GM21619 (cell line): Measurements from ENCODE around the gene OBSCN.

Experiments used
- ATAC-seq: cut with Tn5 transposase; IDR thresholded peaks from one replicate; pipeline ENCODE4 v1.9.1; 2021; ENCODE audit not compliant: unreplicated experiment

The OBSCN gene

DNA sequence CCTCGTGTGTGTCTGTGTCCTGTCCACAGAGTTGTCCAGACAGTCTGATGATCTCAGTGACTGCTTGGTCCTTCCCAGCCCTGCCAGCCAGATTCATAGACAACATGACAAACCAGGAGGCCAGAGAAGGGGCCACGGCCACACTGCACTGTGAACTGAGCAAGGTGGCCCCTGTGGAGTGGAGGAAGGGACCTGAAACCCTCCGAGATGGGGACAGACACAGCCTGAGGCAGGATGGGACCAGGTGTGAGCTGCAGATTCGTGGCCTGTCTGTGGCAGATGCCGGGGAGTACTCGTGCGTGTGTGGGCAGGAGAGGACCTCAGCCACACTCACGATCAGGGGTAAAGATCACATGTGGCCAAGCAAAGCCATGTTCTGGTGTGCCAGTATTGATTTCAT lies 96.4 kb downstream of the OBSCN start:
- no peak for ATAC-seq

DNA sequence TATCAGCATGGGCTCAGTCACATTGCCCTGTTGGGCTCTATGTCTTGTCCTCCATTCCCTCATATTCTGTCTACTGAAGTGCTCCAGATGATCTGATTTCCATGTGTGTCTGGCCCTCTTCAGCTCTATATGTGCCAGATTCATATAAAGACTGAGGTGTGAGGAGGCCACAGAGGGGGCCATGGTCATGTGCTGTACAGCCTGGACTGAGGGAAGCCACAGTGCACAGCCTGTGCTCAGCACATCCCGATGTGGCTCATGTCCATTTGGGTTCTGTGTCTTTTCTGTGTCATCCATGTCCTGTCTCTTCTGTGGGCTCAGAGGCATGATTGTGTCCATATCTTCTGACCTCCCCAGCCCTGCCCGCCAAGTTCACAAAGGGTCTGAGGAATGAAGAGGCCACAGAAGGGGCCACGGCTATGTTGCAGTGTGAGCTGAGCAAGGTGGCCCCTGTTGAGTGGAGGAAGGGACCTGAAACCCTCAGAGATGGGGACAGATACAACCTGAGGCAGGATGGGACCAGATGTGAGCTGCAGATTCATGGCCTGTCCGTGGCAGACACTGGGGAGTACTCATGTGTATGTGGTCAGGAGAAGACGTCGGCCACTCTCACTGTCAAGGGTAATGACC lies 97.0 kb downstream of the OBSCN start:
- ATAC-seq = no peak

DNA sequence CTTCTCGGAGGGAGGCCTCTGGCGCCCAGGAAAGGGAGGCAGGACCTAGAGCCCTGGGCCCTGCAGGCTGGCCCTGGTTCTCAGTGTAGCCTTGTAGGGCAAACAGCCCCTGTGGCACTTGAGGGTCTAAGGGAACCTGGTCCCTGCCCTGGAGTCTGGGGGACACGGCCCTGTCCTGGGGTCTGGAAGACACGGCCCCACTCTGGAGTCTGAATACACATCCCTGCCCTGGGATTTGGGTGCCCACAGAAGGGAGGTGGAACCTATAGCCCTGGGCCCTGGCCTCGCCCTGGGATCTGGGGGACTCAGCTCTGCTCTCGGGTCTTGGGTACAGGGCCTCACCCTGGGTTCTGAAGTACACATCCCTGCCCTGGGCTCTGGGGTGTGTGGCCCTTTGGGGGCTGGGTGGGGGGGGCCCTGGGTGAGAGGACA lies 97.9 kb downstream of the OBSCN start:
- ATAC-seq = no peak

DNA sequence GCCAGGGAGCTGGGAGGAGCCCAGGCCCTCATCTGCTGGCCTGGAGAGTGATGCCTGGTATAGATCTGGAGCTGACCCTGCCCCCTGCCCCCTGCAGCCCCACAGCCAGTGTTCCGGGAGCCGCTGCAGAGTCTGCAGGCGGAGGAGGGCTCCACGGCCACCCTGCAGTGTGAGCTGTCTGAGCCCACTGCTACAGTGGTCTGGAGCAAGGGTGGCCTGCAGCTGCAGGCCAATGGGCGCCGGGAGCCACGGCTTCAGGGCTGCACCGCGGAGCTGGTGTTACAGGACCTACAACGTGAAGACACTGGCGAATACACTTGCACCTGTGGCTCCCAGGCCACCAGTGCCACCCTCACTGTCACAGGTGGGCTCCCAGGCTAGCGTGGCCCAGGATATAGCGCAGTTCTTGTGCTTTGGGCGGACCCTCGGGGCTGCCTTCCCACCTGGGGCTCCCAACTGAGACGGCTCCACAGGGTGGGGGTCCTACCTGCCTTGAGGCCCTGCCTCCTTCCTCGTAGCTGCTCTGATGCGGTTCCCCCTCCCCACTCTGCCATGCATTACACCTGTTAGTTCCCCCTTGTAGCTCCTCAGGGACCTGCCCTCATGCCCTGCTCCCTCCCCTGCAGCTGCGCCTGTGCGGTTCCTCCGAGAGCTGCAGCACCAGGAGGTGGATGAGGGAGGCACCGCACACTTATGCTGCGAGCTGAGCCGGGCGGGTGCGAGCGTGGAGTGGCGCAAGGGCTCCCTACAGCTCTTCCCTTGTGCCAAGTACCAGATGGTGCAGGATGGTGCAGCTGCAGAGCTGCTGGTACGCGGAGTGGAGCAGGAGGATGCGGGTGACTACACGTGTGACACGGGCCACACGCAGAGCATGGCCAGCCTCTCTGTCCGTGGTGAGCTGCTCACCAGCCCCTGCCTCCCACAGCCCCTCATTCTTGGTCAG lies 98.7 kb downstream of the OBSCN start:
- no peak for ATAC-seq

DNA sequence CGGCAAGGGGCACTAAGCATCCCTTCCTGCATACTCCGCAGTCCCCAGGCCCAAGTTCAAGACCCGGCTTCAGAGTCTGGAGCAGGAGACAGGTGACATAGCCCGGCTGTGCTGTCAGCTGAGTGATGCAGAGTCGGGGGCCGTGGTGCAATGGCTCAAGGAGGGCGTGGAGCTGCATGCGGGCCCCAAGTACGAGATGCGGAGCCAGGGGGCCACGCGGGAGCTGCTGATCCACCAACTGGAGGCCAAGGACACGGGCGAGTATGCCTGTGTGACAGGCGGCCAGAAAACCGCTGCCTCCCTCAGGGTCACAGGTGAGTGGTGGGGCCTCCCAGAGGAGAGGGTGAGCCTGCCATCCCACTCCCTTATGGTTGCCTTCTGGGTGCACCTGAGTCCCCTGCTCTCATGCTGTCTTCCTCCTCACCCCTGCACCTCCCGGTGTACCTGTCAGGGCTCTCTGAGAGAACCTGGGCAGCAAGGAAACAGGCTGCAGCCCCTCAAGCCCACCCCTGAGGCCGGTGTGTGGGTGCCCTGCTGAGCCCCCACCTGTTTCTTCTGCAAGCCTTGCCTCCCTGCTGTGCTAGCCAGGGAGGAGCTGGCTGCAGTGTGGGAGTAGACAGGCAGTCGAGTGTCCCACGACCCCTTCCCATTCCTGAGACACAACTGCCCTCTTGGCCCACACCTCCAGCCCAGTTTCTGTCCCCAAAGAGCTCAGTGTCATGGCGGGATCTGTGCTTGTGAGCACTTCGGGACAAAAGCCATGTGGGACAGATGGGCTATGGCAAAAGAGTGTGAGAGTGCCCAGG lies 99.6 kb downstream of the OBSCN start:
- ATAC-seq = no peak

DNA sequence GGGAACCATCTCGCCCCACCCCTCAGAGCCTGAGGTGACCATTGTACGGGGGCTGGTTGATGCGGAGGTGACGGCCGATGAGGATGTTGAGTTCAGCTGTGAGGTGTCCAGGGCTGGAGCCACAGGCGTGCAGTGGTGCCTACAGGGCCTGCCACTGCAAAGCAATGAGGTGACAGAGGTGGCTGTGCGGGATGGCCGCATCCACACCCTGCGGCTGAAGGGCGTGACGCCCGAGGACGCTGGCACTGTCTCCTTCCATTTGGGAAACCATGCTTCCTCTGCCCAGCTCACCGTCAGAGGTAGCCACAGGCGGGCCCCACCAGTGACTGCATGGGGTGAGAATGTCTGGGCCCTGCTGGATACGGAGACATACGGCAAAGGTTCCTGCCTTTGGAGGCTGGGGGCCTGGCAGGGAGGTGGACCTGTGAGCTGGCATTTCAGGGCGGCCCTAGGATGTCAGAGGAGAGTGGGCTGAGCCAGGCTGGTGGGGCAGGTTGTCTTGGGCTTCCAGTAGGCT lies 100.3 kb downstream of the OBSCN start:
- ATAC-seq = no peak

DNA sequence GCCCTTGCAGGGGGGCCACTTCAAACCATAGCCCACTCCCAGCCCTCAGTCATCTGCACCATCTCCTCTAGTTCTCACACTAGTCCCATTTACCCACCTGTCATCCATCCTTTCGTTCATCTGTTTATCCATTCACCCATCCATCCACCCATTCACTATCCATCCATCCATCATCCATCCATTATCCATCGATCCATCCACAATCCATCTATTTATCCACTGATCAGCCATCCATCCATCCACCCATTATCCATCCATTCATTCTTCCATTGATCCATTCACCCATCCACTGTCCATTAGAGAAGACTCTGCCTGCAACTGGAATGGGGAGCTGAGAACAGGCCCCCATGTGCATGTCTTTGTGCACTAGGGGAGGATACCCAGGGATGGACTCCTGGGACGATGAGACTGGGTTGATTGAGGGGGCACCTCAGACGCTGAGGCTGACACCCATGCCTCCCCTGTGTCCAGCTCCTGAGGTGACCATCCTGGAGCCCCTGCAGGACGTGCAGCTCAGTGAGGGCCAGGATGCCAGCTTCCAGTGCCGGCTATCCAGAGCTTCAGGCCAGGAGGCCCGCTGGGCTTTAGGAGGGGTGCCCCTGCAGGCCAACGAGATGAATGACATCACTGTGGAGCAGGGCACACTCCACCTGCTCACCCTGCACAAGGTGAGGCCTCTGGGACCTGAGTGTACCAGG lies 100.9 kb downstream of the OBSCN start:
- no peak for ATAC-seq

DNA sequence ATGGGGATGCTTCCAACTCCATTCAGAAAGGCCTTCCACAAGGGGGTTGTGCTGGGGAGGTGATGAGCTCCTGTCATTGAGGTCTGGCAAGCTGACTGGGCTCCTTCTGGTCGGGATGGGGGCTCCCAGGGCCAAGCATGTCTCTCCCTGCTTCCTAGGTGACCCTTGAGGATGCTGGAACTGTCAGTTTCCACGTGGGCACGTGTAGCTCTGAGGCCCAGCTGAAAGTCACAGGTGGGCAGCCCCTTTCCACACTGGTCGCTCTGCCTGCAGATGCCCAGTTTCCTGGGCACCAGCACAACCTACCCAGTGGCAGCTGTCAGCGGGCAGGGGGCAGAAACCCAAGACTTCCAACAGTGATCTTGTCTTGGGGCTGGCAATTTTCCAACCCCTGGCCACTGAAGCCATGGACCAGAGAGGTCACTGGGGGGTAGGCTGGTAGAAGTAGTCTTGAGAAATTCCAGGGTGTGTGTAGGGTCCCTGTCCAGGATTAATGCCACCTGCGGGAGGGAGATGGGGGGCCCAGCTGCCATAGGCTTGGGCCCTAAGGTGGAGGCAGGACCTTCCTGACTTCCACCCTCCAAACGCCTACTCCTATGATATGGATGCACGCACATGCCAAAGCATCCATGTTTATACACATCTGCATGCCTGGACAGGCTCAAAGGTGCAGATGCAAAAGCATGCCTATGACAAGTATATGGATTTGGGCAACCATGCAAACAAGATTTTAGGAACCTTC lies 101.7 kb downstream of the OBSCN start:
- no peak for ATAC-seq

DNA sequence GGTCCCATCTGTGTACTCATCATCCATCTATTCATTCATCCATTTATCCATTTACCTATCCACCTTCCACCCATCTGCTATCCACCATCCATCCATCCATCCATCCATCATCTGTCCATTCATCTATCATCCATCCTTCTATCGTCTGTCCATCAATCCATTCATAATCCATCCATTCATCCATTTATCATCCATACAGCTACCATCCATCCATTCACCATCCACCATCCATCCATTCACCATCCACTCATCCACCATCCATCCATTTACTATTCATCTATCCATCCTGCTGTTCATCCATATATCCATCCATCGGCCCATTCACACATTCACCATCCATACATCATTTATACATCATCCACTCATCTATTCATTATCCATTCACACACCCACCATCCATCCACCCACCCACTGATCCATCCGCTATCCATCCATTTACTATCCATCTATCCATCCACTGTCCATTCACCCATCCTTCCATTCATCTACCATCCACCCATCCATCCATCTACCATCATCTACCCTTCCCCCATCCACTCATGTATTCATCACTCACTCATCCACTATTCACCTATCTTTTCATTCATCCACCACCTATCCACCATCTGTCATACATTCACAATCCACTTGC lies 102.4 kb downstream of the OBSCN start:
- ATAC-seq = no peak

DNA sequence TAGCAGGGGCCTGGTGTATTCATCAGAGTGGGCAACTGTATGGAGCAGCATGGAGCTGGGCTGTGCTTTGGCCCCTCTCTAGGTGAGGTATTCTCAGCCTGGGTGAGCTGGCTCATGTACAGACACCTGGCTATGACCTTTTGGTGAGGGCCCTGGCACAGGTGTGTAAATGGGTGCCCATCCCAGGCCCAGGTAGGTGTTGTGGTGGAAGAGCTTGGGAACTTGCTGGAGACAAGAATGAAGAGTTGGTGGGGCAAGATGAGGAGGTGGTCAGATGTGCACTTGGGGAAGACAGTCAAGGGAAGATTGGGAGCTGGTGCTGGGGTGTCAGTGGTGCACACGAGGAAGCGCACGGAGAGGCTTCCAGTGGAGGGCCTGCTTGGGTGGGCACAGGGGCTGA lies 103.2 kb downstream of the OBSCN start:
- no peak for ATAC-seq

DNA sequence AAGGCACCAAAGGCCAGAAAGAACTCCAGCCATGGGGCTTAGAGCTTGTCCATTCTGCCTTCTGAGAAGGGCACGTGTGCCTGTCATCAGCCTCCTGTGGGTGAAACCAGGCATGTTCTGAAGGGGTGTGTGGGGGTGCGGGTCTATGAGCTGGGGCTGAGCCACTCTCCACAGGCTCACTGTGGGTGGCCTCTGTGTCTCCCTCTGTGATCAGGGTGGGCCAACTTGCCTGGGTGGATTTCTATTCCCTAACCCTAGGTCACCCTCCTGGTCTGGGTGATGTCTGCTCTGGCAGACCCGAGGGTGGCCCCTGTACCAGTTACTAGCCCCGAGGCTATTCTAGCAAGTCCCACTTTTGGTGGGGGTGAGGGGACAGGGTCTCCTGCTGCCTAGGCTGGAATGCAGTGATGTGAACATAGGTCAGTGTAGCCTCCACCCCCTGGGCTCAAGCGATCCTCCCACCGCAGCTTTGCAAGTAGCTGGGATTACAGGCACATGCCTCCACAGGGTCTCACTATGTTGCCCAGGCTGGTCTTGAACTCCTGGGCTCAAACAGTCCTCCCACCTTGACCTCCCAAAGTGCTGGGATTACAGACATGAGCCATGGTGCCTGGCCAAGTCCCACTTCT lies 104.4 kb downstream of the OBSCN start:
- ATAC-seq = no peak

DNA sequence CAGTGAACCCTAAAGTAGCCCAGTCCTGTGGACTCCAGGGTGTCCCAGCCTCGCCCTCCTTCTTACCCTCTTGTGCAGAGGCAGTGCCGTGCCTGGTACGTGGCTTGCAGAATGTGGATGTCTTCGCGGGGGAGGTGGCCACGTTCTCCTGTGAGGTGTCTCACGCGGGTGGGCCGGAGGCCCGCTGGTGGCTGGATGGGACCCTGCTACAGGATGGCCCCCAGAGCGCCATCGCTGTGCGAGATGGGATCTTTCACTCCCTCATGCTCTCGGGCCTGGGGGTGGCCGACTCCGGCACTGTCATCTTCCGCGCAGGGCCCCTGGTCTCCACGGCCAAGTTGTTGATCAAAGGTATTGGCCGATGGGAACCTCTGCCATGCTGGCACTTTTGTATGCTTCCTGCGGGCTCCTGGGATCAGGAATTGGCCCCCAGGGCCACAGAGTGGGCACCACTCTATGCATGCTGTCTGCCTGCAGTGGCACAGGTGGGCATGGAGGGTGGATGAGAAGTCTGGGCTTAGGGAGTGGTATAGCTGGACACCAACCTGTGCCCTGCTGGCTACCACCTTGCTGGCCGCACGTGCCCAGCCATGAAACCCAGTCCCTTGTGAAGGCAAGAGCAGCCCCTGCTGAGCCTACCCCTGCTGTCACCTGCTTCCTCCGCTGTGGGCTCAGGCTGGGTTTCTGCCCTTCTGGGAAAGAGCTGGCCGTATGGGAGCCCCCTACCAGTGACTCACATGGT lies 105.9 kb downstream of the OBSCN start:
- ATAC-seq = no peak

DNA sequence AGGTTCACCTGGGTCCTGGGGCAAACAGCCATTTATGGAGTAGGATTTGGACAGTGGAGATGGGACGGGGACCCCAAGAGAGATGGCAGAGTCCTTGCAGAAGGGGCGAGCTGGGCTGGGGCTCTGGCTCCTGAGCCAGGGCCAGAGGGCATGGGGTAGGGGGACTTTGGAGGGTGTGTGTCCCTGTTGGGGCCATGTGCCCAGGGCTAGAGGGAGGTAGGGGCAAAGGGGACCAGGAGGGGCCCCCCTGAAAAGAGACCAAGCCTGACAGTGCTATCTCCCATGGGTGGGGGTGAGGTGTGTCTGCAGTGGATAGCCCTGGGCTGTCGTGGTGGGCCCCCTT lies 106.4 kb downstream of the OBSCN start:
- no peak for ATAC-seq

DNA sequence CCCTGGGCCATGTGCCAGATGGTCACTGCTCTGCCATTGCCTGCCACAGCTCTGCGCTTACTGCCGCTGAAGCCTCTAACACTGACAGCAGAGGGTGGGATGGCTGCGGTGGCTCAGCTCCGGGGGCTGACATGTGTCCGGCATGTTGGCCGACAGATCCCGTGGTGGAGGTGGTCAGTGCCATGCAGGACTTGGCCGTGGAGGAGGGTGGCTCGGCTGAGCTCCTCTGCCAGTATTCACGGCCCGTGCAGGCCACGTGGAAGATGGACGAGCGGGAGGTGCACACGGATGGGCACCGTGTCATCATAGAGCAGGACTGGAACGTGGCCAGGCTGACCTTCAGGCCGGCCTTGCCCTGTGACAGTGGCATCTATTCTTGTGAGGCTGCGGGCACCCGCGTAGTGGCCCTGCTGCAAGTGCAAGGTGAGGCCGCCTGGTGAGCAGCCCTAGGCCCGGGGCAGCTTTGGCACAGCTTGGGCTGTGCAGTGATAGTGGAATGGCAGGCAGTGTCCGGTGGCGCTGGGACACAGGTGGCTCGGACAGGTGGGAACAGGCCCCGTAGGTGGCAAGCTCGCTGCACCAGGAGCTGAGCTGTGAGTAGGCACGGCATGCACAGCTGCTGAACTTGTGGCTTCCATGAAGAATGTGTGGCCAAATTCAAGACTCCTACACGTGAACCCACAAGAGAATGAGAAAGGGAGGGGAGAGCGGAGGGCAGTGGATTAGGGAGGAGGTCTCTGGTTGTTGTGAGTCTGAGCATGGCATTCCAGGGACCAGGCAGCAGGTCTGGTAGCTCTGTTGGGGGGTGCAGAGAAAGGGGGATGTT lies 107.0 kb downstream of the OBSCN start:
- no peak for ATAC-seq

DNA sequence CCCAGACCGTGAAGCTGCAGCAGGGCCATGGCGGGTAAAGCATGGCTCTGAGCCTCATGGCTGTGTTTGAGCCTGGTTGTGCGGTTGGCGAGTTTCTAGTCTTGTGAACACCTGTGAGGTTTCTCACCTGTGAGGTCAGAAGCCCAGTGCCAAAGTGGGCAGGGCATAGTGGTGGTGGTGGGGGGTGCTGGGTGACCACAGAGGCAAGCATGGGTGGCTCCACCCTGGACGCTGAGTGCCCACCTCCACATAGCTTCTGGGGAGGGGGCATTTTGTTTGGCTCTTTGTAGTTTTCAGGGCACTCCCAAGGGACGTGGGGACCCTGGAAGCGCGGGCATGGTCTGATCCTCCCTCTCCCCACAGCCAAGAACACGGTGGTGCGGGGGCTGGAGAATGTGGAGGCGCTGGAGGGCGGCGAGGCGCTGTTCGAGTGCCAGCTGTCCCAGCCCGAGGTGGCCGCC lies 107.7 kb downstream of the OBSCN start:
- no peak for ATAC-seq

DNA sequence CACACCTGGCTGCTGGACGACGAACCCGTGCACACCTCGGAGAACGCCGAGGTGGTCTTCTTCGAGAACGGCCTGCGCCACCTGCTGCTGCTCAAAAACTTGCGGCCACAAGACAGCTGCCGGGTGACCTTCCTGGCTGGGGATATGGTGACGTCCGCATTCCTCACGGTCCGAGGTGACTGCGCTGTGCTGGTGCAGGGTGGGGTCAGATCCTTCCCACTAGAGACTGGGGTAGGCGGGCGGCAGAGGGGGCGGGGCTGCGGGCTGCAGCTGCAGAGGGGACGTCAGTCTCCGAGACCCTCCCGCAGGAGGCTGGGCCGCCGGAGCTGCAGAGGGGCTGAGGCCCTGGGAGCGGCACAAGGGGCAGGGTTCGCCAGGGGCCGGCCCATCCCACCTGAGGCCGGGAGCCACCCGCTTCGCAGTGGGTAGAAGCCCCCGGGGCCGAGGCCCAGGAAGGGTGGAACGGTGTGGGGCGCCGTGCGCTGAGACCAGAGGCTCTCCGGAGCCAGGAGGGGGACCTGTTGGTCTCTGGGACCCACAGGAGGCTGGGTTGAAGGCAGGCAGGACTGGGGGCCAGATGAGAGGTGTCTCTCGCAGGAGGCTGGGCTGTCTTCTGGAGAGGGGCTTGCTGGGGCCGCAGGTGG lies 108.2 kb downstream of the OBSCN start:
- ATAC-seq = no peak
